T-helper 2 cell treated with Interferon-gamma antibody and Interleukin-4, amounts not matched to agents 5 μg/mL and 100 μg/mL, for 36 hours (primary cell): ENCODE data around the gene ATL2.
"Not testable (repeated sequence)": the region's sequence is repeated elsewhere in the genome, so short reads cannot be mapped to it uniquely, and the experiment has no call there.

Source experiments
- DNase-seq: peaks from one replicate; pipeline ENCODE4 v3.0.0; 2021; ENCODE audit warnings: low spot score
- H3K27ac Mint-ChIP-seq: one replicate; pipeline ENCODE4 v1.8.0; 2021; ENCODE audit warnings: mild to moderate bottlenecking, mixed read lengths
- H3K27me3 Mint-ChIP-seq: one replicate; pipeline ENCODE4 v1.8.0; 2021; ENCODE audit warnings: low read depth, mixed read lengths
- H3K36me3 Mint-ChIP-seq: one replicate; pipeline ENCODE4 v1.8.0; 2021; ENCODE audit warnings: low read depth, mixed read lengths
- H3K4me1 Mint-ChIP-seq: one replicate; pipeline ENCODE4 v1.8.0; 2021; ENCODE audit warnings: low read depth, mixed read lengths
- H3K4me3 Mint-ChIP-seq: one replicate; pipeline ENCODE4 v1.8.0; 2022; ENCODE audit warnings: mild to moderate bottlenecking, moderate library complexity, mixed read lengths
- H3K9me3 Mint-ChIP-seq: one replicate; pipeline ENCODE4 v1.8.0; 2021; ENCODE audit warnings: mixed read lengths

ATL2 gene

DNA sequence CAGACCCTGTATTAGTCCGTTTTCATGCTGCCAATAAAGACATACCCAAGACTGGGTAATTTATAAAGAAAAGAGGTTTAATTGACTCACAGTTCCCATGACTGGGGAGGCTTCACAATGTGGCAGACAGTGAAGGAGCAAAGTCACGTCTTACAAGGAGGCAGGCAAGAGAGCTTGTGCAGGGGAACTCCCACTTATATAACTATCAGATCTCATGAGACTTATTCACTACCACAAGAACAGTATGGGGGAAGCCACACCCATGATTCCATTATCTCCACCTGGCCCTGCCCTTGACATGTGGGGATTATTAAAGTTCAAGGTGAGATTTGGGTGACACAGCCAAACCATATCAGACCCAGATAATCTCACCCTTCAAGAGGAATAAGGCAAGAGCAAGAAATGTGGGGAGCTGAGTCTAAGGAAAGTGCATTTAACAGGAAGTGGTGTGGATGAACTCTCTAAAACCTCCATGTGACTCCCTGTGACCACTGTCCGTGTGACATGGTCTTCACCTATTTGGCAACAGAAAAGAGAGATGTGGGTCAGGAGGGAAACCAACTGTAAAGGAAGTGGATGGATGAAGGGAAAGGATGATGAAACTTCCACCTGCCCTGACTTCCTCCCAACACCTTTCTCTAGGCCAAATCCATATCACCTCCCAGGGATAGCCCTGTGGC, 110.6 kb downstream of the ATL2 start:
- no peaks in the 10 kb centered on the region for H3K36me3 Mint-ChIP-seq
- H3K9me3 Mint-ChIP-seq = peaks cover 4% of the 10 kb centered on the region
- peaks cover 17% of the 10 kb centered on the region for H3K4me1 Mint-ChIP-seq
- H3K4me3 Mint-ChIP-seq = no peak overlapping the region
- H3K27ac Mint-ChIP-seq = no peak overlapping the region
- H3K27me3 Mint-ChIP-seq = no peaks in the 10 kb centered on the region
- no peak for DNase-seq

DNA sequence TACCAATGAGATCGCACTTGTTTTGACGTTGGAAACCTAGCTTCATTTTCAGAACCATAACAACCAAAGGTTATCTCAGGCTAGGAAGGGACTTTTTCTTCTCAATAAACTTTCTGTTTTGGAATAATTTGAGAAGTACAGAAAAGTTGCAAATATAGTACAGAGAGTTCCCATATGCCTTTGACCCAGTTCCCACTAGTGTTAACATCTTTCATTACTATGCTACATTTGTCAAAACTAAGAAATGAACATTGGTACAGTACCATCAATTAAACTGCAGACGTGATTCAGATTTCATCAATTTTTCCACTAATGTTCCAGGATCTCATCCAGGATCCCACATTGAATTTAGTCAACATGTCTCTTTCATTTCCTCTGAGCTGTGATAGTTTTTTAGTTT, 111.6 kb downstream of the ATL2 start:
- no peak overlapping the region for H3K27ac Mint-ChIP-seq
- peaks cover 25% of the 10 kb centered on the region for H3K4me1 Mint-ChIP-seq
- no peak overlapping the region for H3K4me3 Mint-ChIP-seq
- no peak for DNase-seq
- no peaks in the 10 kb centered on the region for H3K36me3 Mint-ChIP-seq
- peaks cover 4% of the 10 kb centered on the region for H3K9me3 Mint-ChIP-seq
- H3K27me3 Mint-ChIP-seq = no peaks in the 10 kb centered on the region

DNA sequence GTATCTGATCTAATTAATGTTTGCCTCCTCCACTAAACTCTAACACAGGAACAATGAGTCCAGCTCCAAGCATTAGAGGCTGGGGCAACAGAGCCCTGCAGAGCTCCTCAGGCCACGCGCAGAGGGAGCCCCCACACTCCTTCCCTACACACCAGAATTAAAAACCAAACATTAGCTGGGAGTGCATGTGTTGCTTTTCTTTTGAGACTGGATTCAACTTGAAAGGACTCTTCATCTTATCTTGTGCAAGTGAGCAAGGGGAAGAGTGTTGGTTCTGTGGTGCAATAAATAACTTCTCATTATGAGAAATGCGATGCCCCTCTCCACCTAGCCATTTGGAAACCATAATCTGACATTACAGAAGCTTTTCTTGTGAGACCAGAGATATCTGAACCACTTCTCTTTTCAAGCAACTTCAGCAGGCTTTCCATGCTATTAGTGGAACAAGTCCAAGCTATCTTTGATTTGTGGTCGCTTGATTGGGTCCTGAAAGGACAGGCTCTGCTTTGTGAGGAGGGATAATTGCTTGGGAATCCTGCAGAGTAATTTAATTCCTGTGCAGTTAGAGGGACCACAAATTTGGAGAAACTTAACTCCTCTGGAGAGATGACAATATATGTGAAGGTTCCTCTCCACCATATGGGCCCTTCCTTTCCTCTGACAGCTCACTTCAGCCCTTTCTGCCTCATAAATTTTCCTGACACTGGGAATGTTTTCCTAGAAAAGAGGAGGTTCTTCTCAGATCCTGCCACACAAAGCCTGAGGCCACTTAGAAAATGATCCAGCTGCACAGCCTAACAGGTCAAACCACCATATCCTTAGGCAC, 112.5 kb downstream of the ATL2 start:
- H3K27me3 Mint-ChIP-seq = no peaks in the 10 kb centered on the region
- DNase-seq = no peak
- H3K9me3 Mint-ChIP-seq = peaks cover 4% of the 10 kb centered on the region
- no peak overlapping the region for H3K27ac Mint-ChIP-seq
- H3K36me3 Mint-ChIP-seq = no peaks in the 10 kb centered on the region
- peaks cover 26% of the 10 kb centered on the region for H3K4me1 Mint-ChIP-seq
- H3K4me3 Mint-ChIP-seq = no peak overlapping the region

DNA sequence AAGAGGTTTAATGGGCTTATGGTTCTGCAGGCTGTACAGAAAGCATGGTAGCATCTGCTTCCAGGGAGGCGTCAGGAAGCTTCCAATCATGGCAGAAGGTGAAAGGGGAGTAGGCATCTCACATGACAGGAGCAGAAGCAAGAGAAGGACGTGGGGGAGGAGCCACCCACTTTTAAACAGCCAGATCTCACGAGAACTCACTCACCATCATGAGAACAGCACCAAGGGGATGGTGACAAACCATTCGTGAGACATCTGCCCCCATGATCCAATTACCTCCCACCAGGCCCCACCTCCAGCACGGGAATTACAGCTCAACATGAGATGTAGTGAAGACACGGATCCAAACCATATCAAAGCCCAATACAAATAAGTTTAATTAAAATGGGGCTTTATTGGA, 113.8 kb downstream of the ATL2 start:
- Mint-ChIP-seq H3K27me3 (no peaks in the 10 kb centered on the region), H3K27ac (no peak overlapping the region), H3K9me3 (peaks cover 4% of the 10 kb centered on the region), H3K36me3 (no peaks in the 10 kb centered on the region), H3K4me1 (peaks cover 26% of the 10 kb centered on the region), H3K4me3 (no peak overlapping the region)
- DNase-seq = no peak

DNA sequence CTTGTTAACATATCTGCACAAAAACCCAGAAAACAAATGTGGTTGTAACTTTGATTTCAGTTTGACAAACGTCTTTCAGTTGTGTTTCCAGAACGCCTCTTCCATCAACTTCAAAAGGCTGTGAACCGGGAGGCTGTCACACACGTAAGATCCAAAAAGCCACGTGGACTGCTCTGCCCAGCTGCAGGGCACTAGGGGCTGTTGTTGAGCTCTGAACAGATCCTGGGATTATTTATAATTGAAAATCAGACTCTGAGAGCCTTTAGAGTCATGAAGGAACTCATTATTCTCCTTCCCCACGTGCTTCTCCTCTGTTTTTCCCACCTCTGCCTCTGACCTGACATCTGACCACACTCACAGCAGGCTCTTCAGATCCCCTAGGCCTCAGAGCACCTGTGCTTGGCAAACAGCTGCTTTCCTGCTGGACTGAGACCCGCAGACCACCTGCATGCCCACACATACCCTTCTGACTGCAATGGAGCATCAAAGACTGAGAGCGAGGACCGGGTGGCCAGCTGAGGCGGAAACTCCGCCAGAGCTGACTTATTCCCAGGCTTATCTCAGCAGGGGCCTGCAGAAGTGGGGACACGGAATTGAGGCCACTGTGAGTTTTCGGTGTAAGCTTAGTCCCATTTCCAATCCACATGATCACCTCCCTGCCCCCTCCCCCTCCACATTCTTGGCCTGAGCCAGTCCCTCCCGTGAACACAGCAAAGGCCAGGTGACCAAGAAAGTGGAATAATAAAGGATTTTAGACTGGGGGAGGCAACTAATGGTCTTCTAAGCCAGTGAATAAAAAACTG, 114.8 kb downstream of the ATL2 start:
- Mint-ChIP-seq H3K36me3 (no peaks in the 10 kb centered on the region), H3K9me3 (peaks cover 4% of the 10 kb centered on the region), H3K4me1 (peaks cover 26% of the 10 kb centered on the region), H3K4me3 (peak overlapping the region; percentile 24), H3K27ac (no peak overlapping the region), H3K27me3 (peaks cover 2% of the 10 kb centered on the region)
- DNase-seq = peak; percentile 44

DNA sequence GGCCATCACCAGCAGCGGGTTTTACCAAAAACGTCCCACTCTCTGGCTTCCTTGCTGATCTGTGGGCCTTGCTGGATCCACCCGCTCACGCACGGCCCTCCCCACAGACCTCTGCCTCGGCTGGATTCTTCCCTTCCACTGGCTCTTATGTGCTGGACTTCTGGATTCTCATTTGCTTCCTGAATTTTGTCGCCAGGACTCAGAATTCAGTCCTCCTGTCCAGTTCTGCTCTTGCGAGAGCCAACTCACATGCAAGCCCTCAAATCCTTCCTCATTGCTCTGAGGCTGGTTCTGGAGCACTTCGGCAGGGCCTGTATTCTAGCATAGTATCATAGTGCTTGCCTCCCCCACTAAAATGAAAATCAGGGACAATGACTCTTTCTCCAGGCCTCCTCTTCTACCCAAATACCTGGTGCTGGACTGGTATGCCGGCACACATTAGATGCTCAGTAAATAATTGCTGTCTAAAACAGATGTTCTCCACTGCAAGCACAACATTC, 115.5 kb downstream of the ATL2 start:
- Mint-ChIP-seq H3K27me3 (peaks cover 3% of the 10 kb centered on the region), H3K4me3 (no peak overlapping the region), H3K27ac (no peak overlapping the region), H3K4me1 (peaks cover 25% of the 10 kb centered on the region), H3K36me3 (no peaks in the 10 kb centered on the region), H3K9me3 (peaks cover 4% of the 10 kb centered on the region)
- no peak for DNase-seq

DNA sequence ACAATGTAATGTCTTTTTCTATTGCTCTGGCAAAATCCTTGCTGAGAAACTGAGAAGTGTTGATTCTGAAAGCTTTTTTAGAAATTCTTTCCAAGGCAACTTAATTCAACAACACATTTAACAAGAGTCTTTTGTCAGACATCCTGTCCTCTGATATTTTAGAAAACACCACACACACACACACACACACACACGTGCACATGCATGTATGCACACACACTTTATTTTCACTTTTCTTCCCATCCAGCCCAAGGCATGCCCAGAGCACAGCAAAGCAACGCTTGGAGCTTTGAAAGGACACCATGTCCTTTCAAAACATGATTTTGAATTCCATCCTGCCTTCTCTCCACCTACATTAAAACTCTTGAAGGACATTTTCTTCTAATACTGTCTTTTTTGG, 116.1 kb downstream of the ATL2 start:
- H3K9me3 Mint-ChIP-seq = no peaks in the 10 kb centered on the region
- H3K27ac Mint-ChIP-seq = no peak overlapping the region
- no peak overlapping the region for H3K4me3 Mint-ChIP-seq
- H3K4me1 Mint-ChIP-seq = peaks cover 21% of the 10 kb centered on the region
- H3K27me3 Mint-ChIP-seq = peaks cover 6% of the 10 kb centered on the region
- DNase-seq = no peak
- no peaks in the 10 kb centered on the region for H3K36me3 Mint-ChIP-seq

DNA sequence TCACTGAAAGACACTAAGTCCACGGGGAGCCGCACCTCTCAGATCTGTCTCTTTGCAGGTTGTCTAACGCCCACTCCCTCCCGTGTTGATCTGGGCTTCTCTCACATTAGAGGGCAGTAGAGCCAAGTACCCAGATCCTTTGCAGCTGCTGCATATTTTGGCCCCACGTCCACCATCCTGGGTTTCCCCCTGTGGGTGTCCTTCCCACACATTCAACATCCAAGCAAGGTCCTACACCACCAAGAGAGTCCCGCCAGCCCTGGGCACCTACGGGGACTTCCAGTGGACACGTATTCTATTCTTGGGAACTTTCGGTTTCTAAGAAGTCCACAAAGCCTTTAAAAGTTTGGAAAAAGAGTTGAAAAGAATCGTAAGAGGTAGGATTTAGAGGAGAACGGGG, 116.6 kb downstream of the ATL2 start:
- Mint-ChIP-seq H3K4me3 (no peak overlapping the region), H3K9me3 (no peaks in the 10 kb centered on the region), H3K27me3 (peaks cover 8% of the 10 kb centered on the region), H3K36me3 (no peaks in the 10 kb centered on the region), H3K27ac (no peak overlapping the region), H3K4me1 (peaks cover 21% of the 10 kb centered on the region)
- peak; percentile 11 for DNase-seq

DNA sequence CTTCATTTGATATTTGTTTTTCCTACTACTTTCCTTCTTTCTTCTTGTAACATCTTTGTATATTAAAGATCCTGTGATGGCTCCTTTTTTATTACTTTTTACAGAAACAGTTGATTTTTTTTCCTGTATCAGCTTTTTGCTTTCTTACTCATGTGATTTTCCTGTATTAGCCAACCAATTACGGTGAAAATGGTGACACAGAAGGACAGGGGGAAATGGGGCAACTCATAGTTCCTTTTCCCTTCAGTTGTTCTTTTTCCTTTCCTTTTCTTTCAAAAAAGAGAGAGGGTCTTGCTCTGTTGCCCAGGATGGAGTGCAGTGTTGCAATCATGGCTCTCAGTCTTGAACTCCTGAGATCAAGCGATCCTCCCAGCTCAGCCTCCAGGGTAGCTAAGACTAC, 117.8 kb downstream of the ATL2 start:
- no peaks in the 10 kb centered on the region for H3K36me3 Mint-ChIP-seq
- H3K27me3 Mint-ChIP-seq = peaks cover 12% of the 10 kb centered on the region
- DNase-seq = no peak
- H3K4me1 Mint-ChIP-seq = peaks cover 21% of the 10 kb centered on the region
- no peaks in the 10 kb centered on the region for H3K9me3 Mint-ChIP-seq
- H3K4me3 Mint-ChIP-seq = no peak overlapping the region
- no peak overlapping the region for H3K27ac Mint-ChIP-seq

DNA sequence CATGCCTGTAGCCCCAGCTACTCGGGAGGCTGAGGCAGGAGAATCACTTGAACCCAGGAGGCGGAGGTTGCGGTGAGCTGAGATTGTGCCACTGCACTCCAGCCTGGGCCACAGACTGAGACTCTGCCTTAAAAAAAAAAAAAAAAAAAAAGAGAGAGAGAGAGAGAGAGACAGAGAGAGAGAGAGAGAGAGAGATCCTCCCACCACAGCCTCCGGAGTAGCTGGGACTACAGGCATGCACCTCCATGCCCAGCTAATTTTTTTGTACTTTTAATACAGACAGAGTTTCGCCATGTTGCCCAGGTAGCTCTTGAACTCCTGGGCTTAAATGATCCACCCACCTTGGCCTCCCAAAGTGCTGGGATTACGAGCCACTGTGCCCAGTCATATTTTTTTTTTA, 119.4 kb downstream of the ATL2 start:
- H3K9me3 Mint-ChIP-seq, DNase-seq, H3K36me3 Mint-ChIP-seq, H3K27ac Mint-ChIP-seq, H3K4me3 Mint-ChIP-seq: not testable (repeated sequence)
- Mint-ChIP-seq H3K27me3 (peaks cover 12% of the 10 kb centered on the region), H3K4me1 (peaks cover 18% of the 10 kb centered on the region)

DNA sequence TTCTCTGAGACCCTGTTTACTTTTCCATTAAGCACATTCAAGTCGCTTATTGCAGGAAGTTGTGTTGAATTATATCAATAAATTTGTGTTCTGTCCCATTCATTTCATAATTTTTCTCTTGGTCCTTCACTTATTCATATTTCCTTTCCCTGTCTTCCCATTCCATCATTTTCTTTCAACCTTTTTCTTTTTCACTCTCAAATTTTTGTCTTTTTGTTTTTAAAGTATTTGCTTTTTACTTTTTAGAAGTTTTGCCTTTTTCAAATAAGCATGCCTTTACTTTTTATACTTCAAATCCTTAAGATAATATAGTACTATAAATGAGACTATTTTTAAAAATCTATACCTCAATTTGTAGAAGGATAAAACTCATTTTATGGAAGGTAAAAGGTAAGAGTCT, 120.5 kb downstream of the ATL2 start:
- no peak for DNase-seq
- Mint-ChIP-seq H3K9me3 (no peaks in the 10 kb centered on the region), H3K27me3 (peaks cover 12% of the 10 kb centered on the region), H3K36me3 (no peaks in the 10 kb centered on the region), H3K27ac (no peak overlapping the region), H3K4me1 (peaks cover 10% of the 10 kb centered on the region), H3K4me3 (no peak overlapping the region)

DNA sequence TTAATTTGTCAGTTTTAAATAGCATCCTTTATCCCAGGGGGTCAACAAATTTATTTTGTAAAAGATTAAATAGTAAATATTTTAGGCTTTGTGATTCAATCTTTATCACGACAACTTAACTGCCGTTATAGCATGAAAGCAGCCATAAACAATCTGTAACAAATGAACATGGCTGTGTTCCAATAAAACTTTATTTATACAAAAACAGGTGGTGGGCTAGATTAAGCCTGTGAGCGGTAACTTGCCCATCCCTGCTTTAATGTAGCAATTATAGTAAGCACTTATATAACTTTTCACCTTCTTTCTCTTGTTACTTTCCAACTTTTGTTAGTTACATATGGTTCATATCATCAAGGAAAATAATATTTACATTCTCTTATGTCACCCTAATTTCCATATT, 121.9 kb downstream of the ATL2 start:
- no peak overlapping the region for H3K4me3 Mint-ChIP-seq
- no peaks in the 10 kb centered on the region for H3K36me3 Mint-ChIP-seq
- no peak overlapping the region for H3K27ac Mint-ChIP-seq
- H3K9me3 Mint-ChIP-seq = no peaks in the 10 kb centered on the region
- no peak for DNase-seq
- H3K27me3 Mint-ChIP-seq = peaks cover 15% of the 10 kb centered on the region
- H3K4me1 Mint-ChIP-seq = no peaks in the 10 kb centered on the region

DNA sequence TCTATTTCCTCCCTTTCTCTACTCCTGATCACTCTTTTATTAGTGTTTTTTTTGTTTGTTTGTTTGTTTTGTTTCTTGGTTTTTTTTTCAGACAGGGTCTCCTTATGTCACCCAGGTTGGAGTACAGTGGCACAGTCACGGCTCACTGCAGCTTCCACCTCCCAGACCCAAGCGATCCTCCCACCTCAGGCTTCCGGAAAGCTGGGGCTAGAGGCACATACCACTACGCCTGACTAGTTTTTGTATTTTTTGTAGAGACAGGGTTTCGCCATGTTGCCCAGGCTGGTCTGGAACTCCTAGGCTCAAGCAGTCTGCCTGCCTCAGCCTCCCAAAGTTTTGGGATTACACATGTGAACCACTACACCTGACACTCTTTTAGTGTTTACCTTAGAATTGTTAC, 122.3 kb downstream of the ATL2 start:
- no peaks in the 10 kb centered on the region for H3K4me1 Mint-ChIP-seq
- H3K27me3 Mint-ChIP-seq = peaks cover 15% of the 10 kb centered on the region
- no peaks in the 10 kb centered on the region for H3K36me3 Mint-ChIP-seq
- DNase-seq = no peak
- H3K4me3 Mint-ChIP-seq = no peak overlapping the region
- no peak overlapping the region for H3K27ac Mint-ChIP-seq
- H3K9me3 Mint-ChIP-seq = no peaks in the 10 kb centered on the region

DNA sequence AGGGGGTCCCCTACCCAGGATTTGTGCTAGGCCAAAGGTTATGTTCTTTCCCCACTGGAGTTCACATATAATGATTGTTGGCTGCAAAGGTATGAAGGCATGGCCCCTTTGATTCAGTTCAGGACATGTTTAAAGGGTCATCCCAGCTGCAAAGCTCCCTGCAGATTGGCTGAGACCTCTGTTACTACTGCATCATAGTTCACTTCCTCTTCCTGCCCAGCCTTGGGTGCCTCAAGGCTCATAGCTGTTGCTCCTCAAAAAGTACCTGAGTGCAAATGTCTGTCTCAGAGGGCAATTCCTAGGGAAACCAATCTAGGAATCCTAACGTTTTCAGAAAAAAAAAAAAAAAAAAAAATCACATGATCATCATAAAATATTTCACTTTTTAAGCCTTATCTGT, 125.1 kb downstream of the ATL2 start:
- Mint-ChIP-seq H3K36me3 (no peaks in the 10 kb centered on the region), H3K27me3 (peaks cover 12% of the 10 kb centered on the region), H3K4me3 (no peak overlapping the region), H3K9me3 (no peaks in the 10 kb centered on the region), H3K27ac (no peak overlapping the region), H3K4me1 (no peaks in the 10 kb centered on the region)
- DNase-seq = no peak
